Dermis blood vessel endothelial cell (primary cell): ENCODE results near the gene IRF2BP2. TPM values are rescaled to one million over a fixed set of nuclear protein-coding genes. Genes with fewer than 3 reads are reported as not detected.

Experiments used
- DNase-seq: peaks from one replicate; pipeline ENCODE4 v3.0.0; 2010
- total RNA-seq: library from RNA; depleted of rRNA; stranded (reverse); fragments of >200 nt; gene quantifications from 2 replicates; pipeline ENCODE4 v1.2.3, GENCODE V29; 2014

The IRF2BP2 gene
- total RNA-seq, 1 donor from 2014 or later = 104 TPM

DNA sequence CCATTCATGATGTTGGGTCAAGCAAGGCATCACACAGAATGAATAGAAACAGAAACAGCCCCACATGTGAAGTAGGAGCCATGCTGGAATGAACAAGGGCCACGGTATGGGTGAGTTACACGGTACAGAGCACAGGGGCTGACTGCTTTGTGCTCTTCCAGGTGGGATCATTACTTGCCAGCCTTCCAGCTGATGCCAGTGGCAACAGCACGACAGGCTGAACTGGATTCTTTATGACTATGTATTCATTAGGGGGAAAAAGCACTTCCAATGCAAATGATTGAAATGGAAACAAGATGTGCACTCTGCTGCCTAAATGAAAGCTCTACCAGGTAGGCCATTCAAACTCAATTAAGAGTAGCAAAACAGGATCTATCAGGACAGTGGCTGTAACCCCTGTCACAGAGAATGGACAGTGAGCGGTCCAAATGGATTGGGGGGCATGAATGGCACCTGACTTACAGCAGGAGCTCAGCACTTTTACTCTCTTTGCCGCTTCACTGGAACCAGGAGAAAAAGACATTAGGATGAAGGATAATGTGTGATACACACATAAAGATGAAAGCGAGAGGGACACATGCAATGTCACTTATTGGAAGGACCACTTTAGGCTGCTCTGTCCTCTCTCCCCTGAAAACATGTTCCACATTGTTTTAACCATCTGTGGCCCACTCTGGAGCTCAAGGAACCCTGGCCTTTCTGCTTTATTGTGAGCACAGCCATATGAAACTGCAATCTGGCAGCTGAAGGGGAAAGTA, 23.4 kb upstream of the IRF2BP2 start:
- no peak for DNase-seq

DNA sequence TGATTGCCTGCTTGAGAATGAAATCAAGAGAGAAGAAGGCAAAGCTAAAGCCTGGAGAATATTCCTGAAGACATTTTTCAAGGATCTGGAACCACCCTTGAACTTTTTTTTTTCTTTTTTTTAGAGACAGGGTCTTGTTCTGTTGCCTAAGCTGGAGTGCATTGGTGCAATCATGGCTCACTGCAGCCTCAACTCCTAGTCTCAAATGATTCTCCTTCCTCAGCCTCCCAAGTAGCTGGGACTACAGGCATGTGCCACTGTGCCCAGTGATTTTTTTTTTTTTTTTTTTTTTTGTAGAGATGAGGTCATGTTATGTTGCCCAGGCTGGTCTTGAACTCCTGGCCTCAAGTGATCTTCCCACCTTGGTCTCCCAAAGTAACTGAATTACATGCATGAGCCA, 22.2 kb upstream of the IRF2BP2 start:
- DNase-seq = no peak

DNA sequence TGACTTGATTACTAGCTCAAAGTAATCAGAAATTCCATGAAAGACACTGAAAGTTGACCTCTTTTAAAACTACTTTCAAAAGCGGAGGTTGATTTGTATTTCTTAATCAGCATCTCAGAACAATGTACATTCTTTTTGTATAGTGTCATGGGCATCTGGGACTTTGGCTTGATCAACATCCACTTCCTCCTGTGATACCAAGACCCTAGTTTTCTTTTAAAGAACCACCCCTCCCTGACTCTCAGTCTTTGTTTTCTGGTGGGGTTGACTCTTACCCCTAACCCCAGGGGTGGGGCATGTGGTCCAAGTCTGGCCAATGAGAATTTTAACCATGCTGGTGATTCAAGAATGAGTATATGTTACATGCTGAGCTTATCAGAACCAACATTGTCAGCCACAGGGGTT, 21.7 kb upstream of the IRF2BP2 start:
- DNase-seq = peak; percentile 98

DNA sequence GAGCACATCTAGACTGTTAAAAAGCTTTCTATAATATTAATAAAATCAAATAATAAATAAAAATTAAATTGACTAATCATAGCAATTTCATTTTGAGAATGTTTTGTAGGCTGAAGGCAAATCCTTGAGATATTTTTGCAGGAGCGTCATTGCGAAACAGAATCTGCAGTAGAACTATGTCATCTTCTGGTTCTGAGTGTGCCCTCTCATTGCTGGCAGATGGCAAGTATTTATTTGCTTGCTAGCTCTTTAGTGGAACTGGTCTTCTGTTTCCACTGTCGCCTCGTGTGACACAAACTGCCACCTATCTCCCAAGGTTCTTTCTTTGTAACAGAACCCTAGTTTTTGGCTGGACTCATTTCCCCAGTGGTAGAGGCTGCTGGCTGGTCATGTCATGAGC, 19.0 kb upstream of the IRF2BP2 start:
- DNase-seq = no peak

DNA sequence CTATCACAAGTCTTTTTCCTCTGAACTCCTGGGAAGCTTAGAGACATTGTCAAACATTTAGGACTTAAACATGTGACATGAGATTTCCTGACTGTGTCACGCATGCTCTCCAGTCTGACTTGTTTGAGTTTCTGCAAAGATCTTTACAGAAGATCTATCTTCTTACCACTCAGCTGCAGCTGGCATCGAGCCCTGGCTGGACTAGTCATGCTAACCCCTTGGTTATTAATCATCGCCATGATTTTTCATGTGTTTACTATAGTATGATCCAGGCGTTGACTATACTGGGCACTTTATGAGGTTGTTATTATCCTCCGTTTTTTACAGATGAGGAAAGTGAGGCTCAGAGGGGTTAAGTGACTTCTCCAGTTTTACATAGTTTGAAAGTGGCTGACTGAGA, 18.1 kb upstream of the IRF2BP2 start:
- peak; percentile 73 for DNase-seq

DNA sequence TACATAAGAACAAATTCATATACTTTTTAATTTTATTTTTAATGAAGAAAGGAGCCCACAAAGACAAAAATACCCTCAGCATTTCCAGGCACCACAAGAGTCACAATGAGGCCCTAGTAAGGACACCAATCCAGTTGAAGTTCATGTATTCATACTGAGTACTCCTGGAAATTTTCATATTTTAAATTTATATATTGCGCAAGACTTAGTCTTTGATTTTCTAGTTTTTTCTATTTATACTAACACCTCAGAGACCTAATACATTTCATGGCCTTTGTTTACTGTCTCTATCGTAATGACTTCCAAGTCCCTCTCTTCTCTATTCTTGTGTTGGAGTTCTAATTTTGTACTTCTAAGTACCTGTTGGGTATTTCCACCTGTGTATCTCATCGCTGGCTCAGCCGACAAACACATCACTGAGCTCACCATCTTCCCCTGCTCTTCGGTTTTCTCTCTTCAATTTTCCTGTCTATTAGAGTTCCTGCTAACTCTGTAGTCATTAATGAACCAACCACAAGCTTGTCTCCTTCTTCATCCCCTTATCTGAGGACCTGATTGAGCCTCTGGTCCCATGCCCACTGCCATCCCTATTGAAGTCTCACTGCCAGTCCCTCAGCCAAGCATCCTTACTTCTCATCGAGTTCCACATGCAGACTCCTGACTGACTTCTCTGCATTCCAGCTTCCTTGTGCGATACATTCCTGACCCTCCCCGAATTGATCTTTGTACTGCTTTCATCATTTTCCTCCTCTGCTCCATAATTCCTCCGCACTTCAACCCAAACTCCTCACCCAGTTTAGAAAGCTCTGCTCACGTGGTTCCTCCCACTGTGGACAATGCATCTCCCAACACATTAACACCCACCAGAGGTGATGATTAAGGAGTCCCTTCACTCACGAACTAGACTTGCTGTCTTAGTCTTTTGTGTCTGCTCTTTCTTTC, 17.3 kb upstream of the IRF2BP2 start:
- no peak for DNase-seq

DNA sequence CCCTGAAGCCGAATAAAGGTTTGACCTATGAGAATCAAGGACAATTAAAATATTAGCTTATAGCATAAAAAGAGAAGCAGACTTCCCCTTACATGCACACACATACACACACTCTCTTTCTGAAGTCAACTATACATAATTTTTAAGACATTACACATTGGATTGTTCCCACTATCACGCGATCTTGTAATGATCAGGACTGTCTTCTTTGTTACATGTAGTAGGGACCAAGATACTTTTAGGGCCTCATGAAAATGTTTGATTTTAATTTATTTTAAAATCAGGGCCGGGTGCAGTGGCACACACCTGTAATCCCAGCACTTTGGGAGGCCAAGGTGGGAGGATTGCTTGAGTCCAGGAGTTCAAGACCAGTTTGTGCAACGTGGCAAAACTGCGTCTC, 16.4 kb upstream of the IRF2BP2 start:
- DNase-seq = no peak

DNA sequence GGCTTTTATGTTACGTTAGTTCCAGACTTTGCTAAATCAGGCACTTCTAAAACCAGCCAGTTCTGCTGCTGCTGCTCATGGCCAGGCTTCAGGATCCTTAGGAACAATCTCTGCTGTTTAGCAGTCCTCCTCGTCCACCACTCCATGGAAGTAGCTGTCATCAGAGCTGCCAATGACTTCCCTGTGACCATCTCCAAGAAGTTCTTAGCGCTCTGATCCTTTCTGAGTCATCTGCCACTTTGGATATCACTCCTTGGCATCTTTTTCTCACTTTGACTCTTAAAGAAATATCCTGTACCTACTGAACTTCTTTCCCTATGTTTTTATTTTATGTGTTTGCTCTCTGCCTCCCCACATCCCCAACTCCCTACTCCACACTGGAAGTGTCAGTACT, 14.7 kb upstream of the IRF2BP2 start:
- DNase-seq = no peak

DNA sequence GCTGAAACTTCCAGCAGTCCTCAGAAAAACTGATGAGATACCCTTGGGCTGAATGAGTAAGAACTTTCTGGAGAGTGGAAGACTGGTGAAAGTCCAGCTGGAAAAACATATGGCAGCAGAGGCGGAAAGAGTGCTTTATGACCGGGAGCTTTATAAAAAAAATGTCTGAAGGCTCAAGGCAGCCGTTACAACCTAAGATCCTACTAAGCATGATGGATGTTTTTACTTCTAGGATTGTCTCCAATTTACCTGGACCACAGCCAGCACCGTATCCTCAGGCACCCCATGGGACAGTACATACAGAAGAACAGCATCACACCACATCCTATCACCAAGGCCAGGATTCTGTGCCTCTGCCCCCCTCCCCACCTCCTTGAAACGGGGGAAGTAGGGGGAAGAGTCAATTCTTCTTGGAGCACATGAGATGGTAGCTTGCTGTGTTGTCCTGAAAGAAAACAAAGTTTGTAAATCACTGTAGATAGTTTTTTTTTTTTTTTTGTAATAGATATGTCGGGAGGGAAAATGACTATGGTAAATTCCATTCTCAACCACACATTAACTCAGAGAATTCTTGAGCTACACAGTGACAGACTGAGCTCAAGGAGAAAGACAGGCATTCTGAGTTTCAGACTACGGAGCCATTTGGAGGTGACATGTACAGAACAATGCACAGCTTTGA, 11.8 kb upstream of the IRF2BP2 start:
- DNase-seq = no peak

DNA sequence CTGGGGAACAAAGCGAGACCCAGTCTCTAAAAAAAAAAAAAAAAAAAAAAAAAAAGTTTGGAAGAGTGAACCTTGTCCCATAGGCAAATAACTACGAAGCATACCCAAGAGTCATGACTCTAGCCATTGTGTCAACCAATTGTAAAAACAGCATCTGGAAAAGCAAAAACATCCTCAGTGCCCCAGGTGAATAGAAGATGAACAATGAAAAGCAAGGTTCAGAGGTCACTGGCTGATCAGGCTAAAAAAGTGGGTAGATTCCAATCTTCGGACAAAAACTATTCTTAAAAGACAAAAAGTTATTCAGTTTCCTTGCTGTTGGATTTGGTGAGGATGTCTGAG, 11.1 kb upstream of the IRF2BP2 start:
- no peak for DNase-seq

DNA sequence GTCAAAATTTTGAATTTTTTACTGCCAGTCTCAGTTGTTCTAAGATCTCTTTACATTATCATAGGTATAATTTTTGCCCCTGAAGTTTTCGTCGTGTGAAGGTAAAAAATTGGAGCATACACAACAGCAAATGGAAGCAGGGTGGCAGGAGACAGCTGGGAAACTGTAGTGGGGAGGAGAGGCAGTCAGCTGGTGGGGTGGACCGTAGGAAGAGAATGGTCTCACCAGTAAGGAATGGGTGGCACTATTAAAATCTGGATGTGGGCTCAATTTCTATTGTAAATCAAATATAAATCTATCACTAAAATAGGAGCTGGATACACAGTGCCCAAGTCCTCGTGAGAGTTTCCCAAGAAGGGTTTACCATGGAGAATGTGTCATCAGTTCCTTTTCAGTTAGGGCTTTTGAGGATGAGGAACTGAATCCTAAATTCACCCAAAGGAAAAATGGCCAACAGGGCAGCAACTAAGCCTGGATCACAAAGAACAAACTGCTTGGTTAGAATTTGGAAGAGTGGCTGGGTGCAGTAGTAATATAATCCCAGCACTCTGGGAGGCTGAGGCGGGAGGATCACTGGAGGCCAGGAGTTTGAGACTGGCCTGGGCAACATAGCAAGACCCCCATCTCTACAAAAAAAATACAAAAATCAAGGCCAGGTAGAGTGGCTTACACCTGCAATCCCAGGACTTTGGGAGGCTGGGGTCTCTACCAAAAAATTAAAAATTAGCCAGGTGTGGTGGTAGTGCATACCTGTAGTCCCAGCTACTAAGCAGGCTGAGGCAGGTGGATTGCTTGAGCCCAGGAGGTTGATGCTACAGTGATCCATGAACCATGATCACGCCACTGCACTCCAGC, 10.5 kb upstream of the IRF2BP2 start:
- no peak for DNase-seq

DNA sequence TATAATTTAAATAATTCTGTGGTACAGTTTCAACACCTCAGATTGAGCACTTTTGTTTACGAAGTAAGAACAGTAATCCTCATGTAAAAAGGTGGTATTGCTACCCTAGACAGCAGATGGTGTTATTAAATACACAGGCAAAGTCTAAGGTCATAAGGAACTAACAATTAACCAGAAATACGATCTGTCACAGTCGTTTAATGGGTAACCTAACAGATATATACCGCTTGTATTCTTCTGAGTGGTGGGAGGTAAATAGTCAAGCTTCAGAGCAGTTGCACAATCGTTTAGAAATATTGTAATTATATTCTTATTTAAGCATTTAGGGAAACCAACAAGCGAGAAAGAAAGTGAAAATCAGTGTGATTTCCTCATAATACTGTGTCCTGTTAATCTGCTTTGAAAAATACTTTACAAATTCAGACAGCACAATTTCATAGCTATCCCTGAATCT, 9.8 kb upstream of the IRF2BP2 start:
- DNase-seq = no peak

DNA sequence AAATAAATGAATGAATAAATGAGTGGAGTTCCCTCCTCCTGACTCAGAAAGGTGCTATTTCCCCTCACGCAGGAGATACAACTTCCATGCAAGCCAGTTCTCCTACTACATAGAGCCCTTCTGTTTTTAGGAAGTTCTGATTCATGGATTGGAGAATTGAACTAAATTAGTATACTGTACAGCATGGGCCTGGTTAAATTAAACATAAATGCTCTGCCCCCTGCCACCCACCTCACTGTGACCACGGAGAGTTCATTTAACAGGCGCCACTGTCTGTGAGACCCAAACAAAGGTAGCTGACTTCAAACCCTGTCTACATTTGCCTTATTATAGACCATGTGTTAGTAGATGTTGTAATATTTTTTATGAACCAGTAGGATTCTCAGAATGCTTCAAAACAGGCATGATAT, 9.1 kb upstream of the IRF2BP2 start:
- peak; percentile 47 for DNase-seq

DNA sequence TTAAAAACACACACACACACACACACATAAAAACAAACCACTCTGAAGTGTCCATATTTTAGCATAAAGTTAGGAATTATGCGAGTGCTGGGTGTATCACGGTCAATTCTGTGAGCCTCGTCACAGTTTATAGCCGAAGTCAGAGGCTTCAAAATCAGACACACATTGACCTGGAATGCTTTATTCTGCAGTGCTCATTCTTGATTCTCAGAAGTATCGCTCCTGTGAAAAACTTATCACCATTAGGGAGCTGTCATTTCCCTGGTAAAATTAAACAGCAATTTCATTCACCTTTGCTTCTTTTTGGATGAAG, 8.7 kb upstream of the IRF2BP2 start:
- DNase-seq = no peak

DNA sequence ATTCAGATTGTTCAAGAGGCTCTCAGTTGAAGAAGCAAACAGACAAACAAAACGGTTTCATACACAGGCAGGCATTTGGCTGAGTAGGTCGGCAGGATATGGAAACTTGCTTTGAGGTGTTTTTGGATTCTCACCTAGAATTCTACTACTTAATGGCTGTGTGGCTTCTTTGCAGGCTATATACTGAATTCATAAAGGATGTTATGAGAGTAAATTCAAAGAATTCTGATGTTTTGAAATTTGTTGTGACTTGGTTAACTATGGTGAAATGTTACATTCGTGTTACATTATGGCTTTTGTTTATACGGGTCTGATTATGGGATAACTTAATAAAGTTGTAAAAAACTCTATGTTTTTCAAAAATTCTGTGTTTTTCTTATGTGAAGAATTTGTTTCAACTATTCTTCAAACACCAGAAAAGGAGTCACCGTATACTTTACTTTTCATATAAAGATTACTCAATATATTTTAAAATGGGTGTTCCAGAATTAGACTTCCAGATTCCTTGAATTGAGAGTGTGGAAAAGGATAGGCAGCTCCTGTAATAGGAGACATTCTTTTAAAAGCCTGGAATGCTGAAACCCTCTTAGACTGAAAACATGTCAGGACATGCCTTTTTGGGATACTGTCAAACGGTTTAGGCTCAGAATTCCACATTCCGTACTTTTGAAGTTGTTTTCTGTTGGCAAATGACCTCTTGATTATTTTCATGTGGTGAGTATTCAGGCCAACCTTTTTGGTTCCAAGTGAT, 8.2 kb upstream of the IRF2BP2 start:
- peak; percentile 63 for DNase-seq

DNA sequence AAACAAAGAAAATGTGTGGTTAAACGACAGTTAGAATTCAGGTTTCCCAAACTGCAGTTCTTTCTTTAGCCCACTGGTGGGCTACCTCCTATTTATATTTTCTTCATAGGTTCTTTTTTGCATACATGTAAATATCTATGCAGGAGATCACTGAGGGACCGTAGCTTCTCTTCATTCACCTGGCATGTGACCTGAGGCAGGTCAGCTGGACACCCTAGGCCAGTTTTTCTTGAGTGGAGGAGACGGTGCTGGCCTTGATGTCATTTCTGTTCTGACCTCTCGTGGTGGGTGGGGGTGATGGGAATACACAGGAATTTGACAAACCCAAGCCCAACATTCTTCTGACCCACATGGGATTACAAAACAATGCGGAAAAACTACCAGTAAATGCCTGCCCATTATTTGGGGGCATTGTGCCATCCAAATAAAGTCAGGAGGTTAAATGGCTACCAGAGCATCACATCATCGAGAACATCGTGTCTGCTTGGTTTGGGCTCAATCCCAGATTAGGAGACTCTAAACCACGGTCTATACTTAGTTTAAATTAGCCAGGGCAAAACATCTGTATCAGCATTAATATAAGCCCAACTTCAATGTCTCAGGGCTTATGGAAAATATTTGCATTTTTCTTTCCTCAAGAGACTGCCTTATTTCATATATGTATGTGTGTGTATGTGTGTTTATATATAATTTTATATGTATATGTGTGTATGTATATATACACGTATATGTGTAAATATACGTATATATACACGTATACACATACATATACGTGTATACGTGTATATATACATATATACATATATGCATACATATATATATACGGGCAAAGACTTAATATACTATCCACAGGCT, 7.4 kb upstream of the IRF2BP2 start:
- DNase-seq = peak; percentile 22

DNA sequence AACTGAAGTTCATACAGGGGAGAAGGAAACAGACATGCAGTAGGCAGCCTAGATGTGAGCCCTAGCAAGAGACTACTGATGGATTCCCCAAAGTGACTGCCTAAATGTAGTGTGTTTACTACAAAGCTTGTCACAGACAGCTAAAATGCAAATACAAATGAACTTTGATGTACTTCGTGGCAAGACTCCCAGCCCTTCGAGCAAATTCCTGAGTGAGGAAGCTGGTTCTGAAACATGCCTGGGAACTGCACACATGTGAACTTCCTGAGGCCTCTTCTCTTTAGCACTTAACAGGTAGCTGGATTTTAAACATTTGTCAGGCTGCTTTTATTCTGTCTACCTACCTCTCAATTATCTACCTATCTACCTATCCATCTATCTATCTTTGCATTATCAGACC, 6.7 kb upstream of the IRF2BP2 start:
- DNase-seq = no peak

DNA sequence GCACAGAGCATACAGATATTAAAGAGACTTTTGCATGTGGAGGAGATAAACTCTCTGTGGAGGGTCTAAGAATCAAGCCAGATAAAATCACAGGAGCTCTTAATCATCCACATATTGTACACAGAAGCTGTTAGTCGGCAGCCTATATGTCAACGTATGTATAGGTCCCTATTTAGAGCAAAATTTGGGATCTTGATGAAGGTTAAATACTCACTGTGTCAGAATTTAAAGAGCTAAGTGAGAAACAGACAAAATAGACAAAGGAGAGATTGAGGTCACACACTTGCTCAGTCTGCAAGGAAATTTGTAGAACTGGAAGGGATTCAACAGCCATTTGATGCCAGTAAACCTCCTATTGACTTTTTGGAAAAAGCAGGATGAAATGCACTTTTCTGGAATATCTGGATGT, 4.1 kb upstream of the IRF2BP2 start:
- DNase-seq = no peak

DNA sequence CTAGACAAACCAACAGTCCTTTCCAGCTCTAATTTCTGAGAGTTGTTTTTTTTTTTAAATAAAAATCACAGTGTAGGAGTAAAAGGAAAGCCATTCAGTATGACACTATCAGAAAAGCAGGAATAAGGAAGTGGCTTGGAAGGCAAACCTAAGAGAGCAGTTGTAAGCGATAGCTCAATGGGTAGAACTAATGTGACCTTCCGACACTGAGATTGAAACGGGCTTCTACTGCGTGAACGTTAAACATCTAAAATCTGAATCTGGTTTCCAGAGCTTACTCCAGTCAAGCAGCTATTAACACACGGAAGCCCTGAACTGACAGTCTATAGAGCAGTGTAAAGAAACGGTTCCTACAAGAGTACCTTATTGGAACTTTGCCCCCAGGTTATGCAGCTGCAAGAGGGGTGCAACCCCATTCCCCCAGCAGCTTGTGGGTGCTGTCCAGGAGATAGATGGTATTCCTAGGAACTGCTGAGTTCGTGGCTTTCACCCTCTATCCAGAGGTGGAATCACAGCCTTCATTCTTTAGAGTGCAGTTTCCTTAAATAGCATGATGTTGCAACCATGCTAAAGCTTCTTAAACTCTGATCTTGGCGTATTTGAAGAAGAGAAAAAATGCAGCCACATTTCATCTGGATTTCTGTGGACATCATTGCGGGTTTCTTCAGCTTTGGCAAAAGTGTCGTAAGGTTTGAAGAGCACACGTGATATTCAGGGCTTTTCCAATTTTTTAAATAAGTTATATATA, 3.3 kb upstream of the IRF2BP2 start:
- peak; percentile 43 for DNase-seq
